ENCODE data around the gene GAGE13.
"Not testable (repeated sequence)": the region's sequence is repeated elsewhere in the genome, so short reads cannot be mapped to it uniquely, and the experiment has no call there.

Gene GAGE13

GRCh38 chrX:49330421-49330820, 961 bp upstream of the GAGE13 start:
- in situ Hi-C loops (cut with HindIII; ENCODE audit: low sequenced_read_pairs): not testable (repeated sequence)

GRCh38 chrX:49331841-49332240, 459 bp downstream of the GAGE13 start:
- in situ Hi-C loops (cut with HindIII; ENCODE audit: low sequenced_read_pairs): not testable (repeated sequence)

DNA sequence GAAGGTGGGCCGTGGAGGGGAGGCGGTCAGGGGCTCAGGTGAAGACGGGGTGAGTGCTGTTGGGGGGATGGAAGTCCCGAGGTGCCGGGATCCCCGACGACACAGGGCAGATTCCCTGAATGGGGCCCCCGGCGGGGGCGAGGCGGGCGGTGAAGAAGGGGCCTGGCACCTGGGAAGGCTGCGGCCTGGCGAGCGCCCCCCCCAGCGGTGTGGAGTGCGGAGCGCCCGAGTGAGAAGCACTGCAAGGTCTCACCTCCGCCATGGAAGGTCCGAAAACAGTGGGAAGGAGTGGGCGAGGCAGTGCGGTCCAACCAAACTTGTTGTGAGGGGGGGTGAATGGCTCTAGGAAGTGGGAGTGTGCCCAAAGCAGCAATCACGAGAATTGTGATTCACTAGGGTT, 10.1 kb downstream of the GAGE13 start:
- in situ Hi-C loops (cut with HindIII; ENCODE audit: low sequenced_read_pairs): not testable (repeated sequence)

DNA sequence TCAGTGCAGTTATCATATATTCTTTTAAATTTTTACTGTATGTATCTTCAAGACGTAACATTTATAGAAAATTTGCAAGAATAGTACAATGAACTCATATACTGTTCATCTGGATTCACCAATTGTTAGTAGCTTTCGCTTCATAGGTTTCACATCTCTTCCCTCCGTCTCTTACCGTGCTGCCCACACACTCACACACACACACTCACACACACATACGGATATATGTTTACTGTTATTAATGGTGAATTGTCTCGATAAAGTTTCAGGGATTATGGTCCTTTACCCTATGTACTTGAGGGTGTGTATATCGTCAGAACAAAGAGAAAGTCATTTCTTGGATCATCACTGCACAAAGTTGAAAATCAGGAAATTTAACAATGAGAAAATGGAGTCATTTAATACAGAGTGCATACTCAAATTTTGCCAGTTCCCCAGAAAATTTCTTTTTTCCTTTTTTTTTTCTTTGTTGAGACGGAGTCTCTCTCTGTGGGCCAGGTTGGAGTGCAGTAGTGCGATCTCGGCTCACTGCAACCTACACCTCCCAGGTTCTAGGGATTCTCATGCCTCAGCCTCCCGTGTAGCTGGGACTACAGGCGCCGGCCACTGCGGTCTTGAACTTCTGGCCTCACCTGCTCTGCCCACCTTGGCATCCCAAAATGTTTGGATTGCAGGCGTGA, 13.3 kb downstream of the GAGE13 start:
- in situ Hi-C loops (cut with HindIII; ENCODE audit: low sequenced_read_pairs): not testable (repeated sequence)

GRCh38 chrX:49345402-49345801, 14.0 kb downstream of the GAGE13 start:
- in situ Hi-C loops (cut with HindIII; ENCODE audit: low sequenced_read_pairs): not testable (repeated sequence)

GRCh38 chrX:49346150-49346549, 14.8 kb downstream of the GAGE13 start:
- in situ Hi-C loops (cut with HindIII; ENCODE audit: low sequenced_read_pairs): not testable (repeated sequence)

All from endothelial cell of hepatic sinusoid (primary cell).